ENCODE results near the gene KCNA5. TPM values are rescaled to one million over a fixed set of nuclear protein-coding genes. Genes with fewer than 3 reads are reported as not detected.

The KCNA5 gene
- total RNA-seq, 6 donors from 2014 or later: 0.61 to 1.3 (median 0.71) TPM; not detected in 2

- no peaks in the 10 kb centered on the region for H3K4me1 ChIP-seq
- no peak overlapping the region for H3K27ac ChIP-seq
- TF ChIP-seq POLR2AphosphoS5 (IDR thresholded peaks at IDR 0.05) (no peak), CTCF (IDR thresholded peaks at IDR 0.05) (no peak), POLR2A (IDR thresholded peaks at IDR 0.05) (no peak), EP300 (IDR thresholded peaks at IDR 0.05) (no peak)
- H3K4me3 ChIP-seq: no peak overlapping the region
- H3K27me3 ChIP-seq: no peaks in the 10 kb centered on the region
- 72 to 79% methylated on average over 3 of the region's 3 CpGs for WGBS, 2 donors
- no peaks in the 10 kb centered on the region for H3K9me3 ChIP-seq
- ATAC-seq (ENCODE audit: low FRiP score in 2 of 2): no peak
- DNase-seq: no peak
- H3K36me3 ChIP-seq: no peaks in the 10 kb centered on the region
Observed at GRCh38 chr12:5064913-5065490, 21.3 kb downstream of the KCNA5 start.

GRCh38 chr12:5066251-5066650 lies 22.6 kb downstream of the KCNA5 start:
- no peak for ATAC-seq (ENCODE audit: low FRiP score in 2 of 2)
- WGBS, 2 donors: 68 to 70% methylated on average over 4 of the region's 4 CpGs
- no peaks in the 10 kb centered on the region for H3K27me3 ChIP-seq
- H3K4me1 ChIP-seq: no peaks in the 10 kb centered on the region
- H3K9me3 ChIP-seq: no peaks in the 10 kb centered on the region
- H3K4me3 ChIP-seq: no peak overlapping the region
- H3K36me3 ChIP-seq: no peaks in the 10 kb centered on the region
- no peak for DNase-seq
- H3K27ac ChIP-seq: no peak overlapping the region
- TF ChIP-seq POLR2A (IDR thresholded peaks at IDR 0.05) (no peak), CTCF (IDR thresholded peaks at IDR 0.05) (no peak), POLR2AphosphoS5 (IDR thresholded peaks at IDR 0.05) (no peak), EP300 (IDR thresholded peaks at IDR 0.05) (no peak)

- Histone ChIP-seq H3K4me1 (no peaks in the 10 kb centered on the region), H3K4me3 (no peak overlapping the region), H3K36me3 (no peaks in the 10 kb centered on the region), H3K27ac (no peak overlapping the region), H3K27me3 (no peaks in the 10 kb centered on the region), H3K9me3 (no peaks in the 10 kb centered on the region)
- DNase-seq: no peak
- ATAC-seq (ENCODE audit: low FRiP score in 2 of 2): no peak
- TF ChIP-seq POLR2A (IDR thresholded peaks at IDR 0.05) (no peak), CTCF (IDR thresholded peaks at IDR 0.05) (no peak), EP300 (IDR thresholded peaks at IDR 0.05) (no peak), POLR2AphosphoS5 (IDR thresholded peaks at IDR 0.05) (no peak)
- WGBS, 2 donors: 57 to 58% methylated on average over 2 of the region's 2 CpGs
Observed at GRCh38 chr12:5068126-5068525, 24.4 kb downstream of the KCNA5 start.

- Histone ChIP-seq H3K27me3 (no peaks in the 10 kb centered on the region), H3K27ac (no peak overlapping the region), H3K36me3 (no peaks in the 10 kb centered on the region), H3K4me1 (no peaks in the 10 kb centered on the region), H3K9me3 (no peaks in the 10 kb centered on the region), H3K4me3 (no peak overlapping the region)
- WGBS, 2 donors: 71 to 95% methylated on average over 1 of the region's 1 CpG
- ATAC-seq (ENCODE audit: low FRiP score in 2 of 2): no peak
- no peak for DNase-seq
- TF ChIP-seq CTCF (IDR thresholded peaks at IDR 0.05) (no peak), EP300 (IDR thresholded peaks at IDR 0.05) (no peak), POLR2AphosphoS5 (IDR thresholded peaks at IDR 0.05) (no peak), POLR2A (IDR thresholded peaks at IDR 0.05) (no peak)
Observed at GRCh38 chr12:5068619-5069018, 24.9 kb downstream of the KCNA5 start.

- Histone ChIP-seq H3K4me1 (no peaks in the 10 kb centered on the region), H3K4me3 (no peak overlapping the region), H3K9me3 (no peaks in the 10 kb centered on the region), H3K27me3 (no peaks in the 10 kb centered on the region), H3K27ac (no peak overlapping the region), H3K36me3 (no peaks in the 10 kb centered on the region)
- no peak for TF ChIP-seq EP300 (IDR thresholded peaks at IDR 0.05)
- TF ChIP-seq POLR2AphosphoS5 (IDR thresholded peaks at IDR 0.05): no peak
- TF ChIP-seq POLR2A (IDR thresholded peaks at IDR 0.05): no peak
- TF ChIP-seq CTCF (IDR thresholded peaks at IDR 0.05): no peak
- ATAC-seq (ENCODE audit: low FRiP score in 2 of 2) (no peak), DNase-seq (no peak)
- WGBS, 2 donors: 73 to 77% methylated on average over 3 of the region's 3 CpGs
Observed at GRCh38 chr12:5070090-5070489, 26.4 kb downstream of the KCNA5 start.
